ENCODE data around the gene ANAPC4.

- TF ChIP-seq CTCF (optimal IDR thresholded peaks at IDR 0.05 in 1 of 3, IDR thresholded peaks at IDR 0.05 in 1 of 3, conservative IDR thresholded peaks at IDR 0.05 in 1 of 3; ENCODE audit: extremely low read depth in 1 of 3, insufficient read depth in 2 of 3, low read length in 3 of 3), result no peak
- TF ChIP-seq EZH2 (IDR thresholded peaks at IDR 0.05; ENCODE audit: low read length), result no peak
These were observed 66.8 kb downstream of the ANAPC4 start for GRCh38 chr4:25443851-25444250.

Measured in keratinocyte (primary cell).